Prostate gland (tissue), 2 donors: ENCODE measurements around the gene RPL27A.

ENCODE experiments used
- CTCF ChIP-seq, 4 experiments: fragments of 200-600 bp in 2 of 4; fragments of 450-650 bp in 2 of 4; sonication (generic) in 2 of 4; IDR thresholded peaks; 1 replicate in 3 of 4; 2 replicates in 1 of 4; pipeline ENCODE4 v1.5.1; 2016 to 2019; ENCODE audit warnings: antibody characterized with exemption in 4 of 4, mild to moderate bottlenecking in 2 of 4, moderate library complexity in 2 of 4
- POLR2A ChIP-seq: fragments of 450-650 bp; IDR thresholded peaks from one replicate; pipeline ENCODE4 v1.6.1; 2016; ENCODE audit warnings: antibody characterized with exemption, mild to moderate bottlenecking
- POLR2AphosphoS5 ChIP-seq: sonication (generic); formaldehyde crosslinking; IDR thresholded peaks from one replicate; pipeline ENCODE4 v1.6.1; 2017; ENCODE audit warnings: antibody characterized with exemption

DNA sequence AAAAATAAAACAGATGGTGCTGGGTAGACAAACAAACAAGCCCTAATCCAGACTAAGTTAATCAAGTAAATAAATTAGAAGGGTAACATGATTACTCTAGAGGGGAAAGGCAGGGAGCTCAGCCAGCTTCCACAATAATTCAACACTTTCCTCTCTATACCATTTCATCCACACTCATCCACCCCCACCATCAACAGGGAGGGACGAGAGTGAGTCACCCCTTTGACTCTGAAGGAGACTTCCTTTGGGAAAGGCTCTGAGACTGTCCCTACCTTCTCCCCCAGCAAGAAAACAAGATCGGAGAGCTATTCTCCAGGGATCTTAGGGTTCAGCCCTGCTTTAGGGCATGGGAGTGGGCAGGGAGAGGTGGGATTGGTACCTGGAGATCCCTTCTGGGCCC, 33.2 kb upstream of the RPL27A start:
- TF ChIP-seq POLR2A (no peak), POLR2AphosphoS5 (no peak), CTCF (IDR thresholded peaks at IDR 0.05) (no peak)
